HEK293 (cell line): ENCODE data around the gene GLRX2.
"Not testable (repeated sequence)": the region's sequence is repeated elsewhere in the genome, so short reads cannot be mapped to it uniquely, and the experiment has no call there.

Source experiments
- CTCF ChIA-PET: fragments of 350-600 bp; formaldehyde crosslinking; extraction: SDS; loops from one replicate; lab custom pipeline; 2021; ENCODE audit warnings: antibody characterized with exemption; lab: Yijun Ruan, JAX
- POLR2A ChIA-PET: fragments of 300-600 bp; formaldehyde crosslinking; extraction: SDS; loops from one replicate; lab custom pipeline; 2020; ENCODE audit warnings: antibody characterized with exemption, inconsistent platforms; lab: Yijun Ruan, JAX
- H3K27ac ChIP-seq: fragments of 200-500 bp; sonication (Bioruptor generic); 2 replicates; pipeline ENCODE4 v1.5.1; 2014; ENCODE audit warnings: low read depth, low read length, control low read depth, inconsistent platforms; ENCODE audit errors: extremely low read depth
- H3K36me3 ChIP-seq, 2 experiments: fragments of 200-500 bp in 1 of 2; sonication (Bioruptor generic) in 1 of 2; 1 replicate in 1 of 2; 2 replicates in 1 of 2; pipeline ENCODE4 v1.5.1; 2014 to 2017; ENCODE audit warnings: inconsistent platforms in 2 of 2, low read length in 2 of 2; ENCODE audit not compliant: control insufficient read depth in 2 of 2, insufficient read depth in 1 of 2
- H3K4me1 ChIP-seq: fragments of 200-500 bp; sonication (Bioruptor generic); 2 replicates; pipeline ENCODE4 v1.5.1; 2014; ENCODE audit warnings: mild to moderate bottlenecking, low read length, inconsistent platforms; ENCODE audit not compliant: control insufficient read depth, insufficient read depth
- H3K4me3 ChIP-seq: 2 replicates; pipeline ENCODE4 v1.5.1; 2011; ENCODE audit warnings: low read depth, mild to moderate bottlenecking, control low read depth, low read length, moderate library complexity
- H3K9me3 ChIP-seq: fragments of 200-500 bp; sonication (Bioruptor generic); 2 replicates; pipeline ENCODE4 v1.5.1; 2014; ENCODE audit warnings: low read depth, low read length, inconsistent platforms; ENCODE audit not compliant: control insufficient read depth, insufficient read depth
- ELK4 ChIP-seq: IDR thresholded peaks from 2 replicates; pipeline ENCODE4 v1.6.1; 2011; ENCODE audit warnings: mild to moderate bottlenecking, low read depth, low read length, borderline replicate concordance
- GLI2 ChIP-seq: fragments of 450-650 bp; formaldehyde crosslinking; IDR thresholded peaks from 2 replicates; pipeline ENCODE4; 2017; ENCODE audit warnings: missing biosample characterization, missing genetic modification characterization, low read depth, borderline replicate concordance
- MZF1 ChIP-seq: fragments of 450-650 bp; formaldehyde crosslinking; IDR thresholded peaks from 2 replicates; pipeline ENCODE4 v1.5.1; 2017; ENCODE audit warnings: missing biosample characterization, missing genetic modification characterization, borderline replicate concordance
- PATZ1 ChIP-seq: fragments of 450-650 bp; formaldehyde crosslinking; IDR thresholded peaks from 2 replicates; pipeline ENCODE4 v1.5.1; 2016; ENCODE audit warnings: missing biosample characterization, missing genetic modification characterization
- PRDM1 ChIP-seq: fragments of 450-650 bp; formaldehyde crosslinking; IDR thresholded peaks from 2 replicates; pipeline ENCODE4; 2016; ENCODE audit warnings: missing biosample characterization, missing genetic modification characterization
- ZBTB20 ChIP-seq: fragments of 450-650 bp; formaldehyde crosslinking; IDR thresholded peaks from 2 replicates; pipeline ENCODE4 v1.5.1; 2016; ENCODE audit warnings: missing biosample characterization, missing genetic modification characterization
- ZFP37 ChIP-seq: fragments of 450-650 bp; formaldehyde crosslinking; IDR thresholded peaks from 2 replicates; pipeline ENCODE4 v1.5.1; 2016; ENCODE audit warnings: missing biosample characterization, missing genetic modification characterization
- ZNF121 ChIP-seq: fragments of 450-650 bp; formaldehyde crosslinking; IDR thresholded peaks from 2 replicates; pipeline ENCODE4 v1.5.1; 2016; ENCODE audit warnings: missing biosample characterization, missing genetic modification characterization
- ZNF132 ChIP-seq: fragments of 450-650 bp; formaldehyde crosslinking; IDR thresholded peaks from 2 replicates; pipeline ENCODE4 v1.5.1; 2017; ENCODE audit warnings: missing biosample characterization, missing genetic modification characterization, borderline replicate concordance
- ZNF148 ChIP-seq: fragments of 450-650 bp; formaldehyde crosslinking; IDR thresholded peaks from 2 replicates; pipeline ENCODE4 v1.5.0; 2017; ENCODE audit warnings: missing biosample characterization, missing genetic modification characterization, borderline replicate concordance
- ZNF2 ChIP-seq: fragments of 450-650 bp; formaldehyde crosslinking; IDR thresholded peaks from 2 replicates; pipeline ENCODE4 v1.5.1; 2016; ENCODE audit warnings: missing biosample characterization, missing genetic modification characterization
- ZNF292 ChIP-seq: fragments of 450-650 bp; formaldehyde crosslinking; IDR thresholded peaks from 2 replicates; pipeline ENCODE4 v1.5.1; 2016; ENCODE audit warnings: low read depth, missing biosample characterization, missing genetic modification characterization, borderline replicate concordance
- ZNF366 ChIP-seq: fragments of 450-650 bp; formaldehyde crosslinking; conservative IDR thresholded peaks from 2 replicates; pipeline ENCODE4 v1.5.1; 2016; ENCODE audit warnings: missing biosample characterization, missing genetic modification characterization
- ZNF521 ChIP-seq: fragments of 450-650 bp; formaldehyde crosslinking; IDR thresholded peaks from 2 replicates; pipeline ENCODE4 v1.5.1; 2017; ENCODE audit warnings: missing biosample characterization, mild to moderate bottlenecking, missing genetic modification characterization
- ZNF560 ChIP-seq: fragments of 450-650 bp; formaldehyde crosslinking; IDR thresholded peaks from 2 replicates; pipeline ENCODE4 v1.5.1; 2017; ENCODE audit warnings: missing biosample characterization, missing genetic modification characterization, borderline replicate concordance
- ZNF629 ChIP-seq: fragments of 450-650 bp; formaldehyde crosslinking; IDR thresholded peaks from 2 replicates; pipeline ENCODE4 v1.5.1; 2017; ENCODE audit warnings: missing biosample characterization, missing genetic modification characterization
- ZNF664 ChIP-seq: fragments of 450-650 bp; formaldehyde crosslinking; IDR thresholded peaks from 2 replicates; pipeline ENCODE4 v1.5.1; 2016; ENCODE audit warnings: missing biosample characterization, missing genetic modification characterization
- ZNF830 ChIP-seq: fragments of 450-650 bp; IDR thresholded peaks from 2 replicates; pipeline ENCODE4 v1.5.0; 2018; ENCODE audit warnings: missing biosample characterization, missing genetic modification characterization, low read depth, mild to moderate bottlenecking, moderate library complexity
- ZSCAN4 ChIP-seq: fragments of 450-650 bp; formaldehyde crosslinking; IDR thresholded peaks from 2 replicates; pipeline ENCODE4 v1.5.1; 2017; ENCODE audit warnings: missing biosample characterization, missing genetic modification characterization
- TF ChIP-seq, protein P1 (sequence below): fragments of 450-650 bp; formaldehyde crosslinking; IDR thresholded peaks from 2 replicates; pipeline ENCODE4 v1.5.1; 2016; ENCODE audit warnings: missing biosample characterization, missing genetic modification characterization

Gene GLRX2

DNA sequence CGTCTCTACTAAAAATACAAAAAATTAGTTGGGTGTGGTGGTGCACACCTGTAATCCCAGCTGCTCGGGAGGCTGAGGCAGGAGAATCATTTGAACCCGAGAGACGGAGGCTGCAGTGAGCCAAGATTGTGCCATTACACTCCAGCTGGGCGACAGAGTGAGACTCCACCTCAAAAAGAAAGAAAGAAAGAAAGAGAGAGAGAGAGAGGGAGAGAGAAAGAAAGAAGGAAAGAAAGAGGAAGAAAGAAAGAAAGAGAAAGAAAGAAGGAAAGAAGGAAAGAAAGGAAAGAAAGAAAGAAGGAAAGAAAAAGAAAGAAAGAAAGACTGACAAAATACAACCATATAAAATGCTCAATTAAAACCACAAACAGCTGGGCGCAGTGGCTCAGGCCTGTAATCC, 12.0 kb upstream of the GLRX2 start:
- H3K36me3 ChIP-seq, H3K4me1 ChIP-seq, H3K4me3 ChIP-seq, POLR2A ChIA-PET, CTCF ChIA-PET, H3K9me3 ChIP-seq, H3K27ac ChIP-seq: not testable (repeated sequence)
- TF ChIP-seq ZNF366 (tag by site-specific recombination) = peak; percentile 71
- 0 out of 2 replicates have a peak, but pooled peaks have one; percentile 22 for TF ChIP-seq PRDM1 (tag by site-specific recombination)
- TF ChIP-seq ZNF664 (tag by site-specific recombination) = peak; percentile 34; the same call in 1 of the 2 replicates

DNA sequence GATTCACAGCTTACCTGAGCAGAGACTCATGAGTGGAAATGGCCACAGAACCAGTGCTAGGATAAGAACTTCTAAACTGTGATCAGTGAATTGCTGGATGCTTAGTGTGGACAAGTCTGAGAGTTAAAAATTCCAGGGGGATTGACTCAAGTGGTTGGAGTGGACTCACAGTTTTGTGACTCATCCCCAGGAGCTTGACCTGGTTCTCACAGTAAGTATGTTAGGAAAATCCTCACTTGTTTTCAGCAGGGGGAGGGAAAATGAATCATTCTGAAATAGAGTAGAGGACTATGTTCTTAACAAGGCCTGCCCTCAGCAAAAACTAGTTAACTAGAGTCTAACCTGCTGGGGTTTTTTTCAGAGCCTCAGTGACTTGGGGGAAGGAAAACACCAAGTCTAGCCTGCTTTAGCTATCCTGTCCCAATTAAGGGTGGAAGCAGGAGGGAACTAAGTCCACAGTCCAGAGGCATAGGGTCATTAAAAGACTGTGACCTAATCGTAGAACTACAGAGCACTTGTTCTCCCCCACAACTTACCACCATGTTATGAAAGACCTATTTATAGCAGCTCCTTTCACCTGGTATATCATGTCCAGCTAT, 10.5 kb upstream of the GLRX2 start:
- ChIA-PET CTCF (interaction anchor here (0.6 to 0.7 kb wide), 3 partner anchors 31 to 78 kb away, joined by 3 read pairs; no protein-coding TSS in a partner anchor), POLR2A (interaction anchor here (1.0 kb wide), 1 partner anchor 10 kb away, joined by 7 read pairs; the partner anchor contains the start of gene GLRX2)
- H3K9me3 ChIP-seq = no peaks in the 10 kb centered on the region
- no peaks in the 10 kb centered on the region for H3K36me3 ChIP-seq
- no peak overlapping the region for H3K27ac ChIP-seq
- H3K4me3 ChIP-seq = no peak overlapping the region
- H3K4me1 ChIP-seq = peaks cover 3% of the 10 kb centered on the region; the same call in 1 of the 2 replicates
- TF ChIP-seq, protein P1, sequence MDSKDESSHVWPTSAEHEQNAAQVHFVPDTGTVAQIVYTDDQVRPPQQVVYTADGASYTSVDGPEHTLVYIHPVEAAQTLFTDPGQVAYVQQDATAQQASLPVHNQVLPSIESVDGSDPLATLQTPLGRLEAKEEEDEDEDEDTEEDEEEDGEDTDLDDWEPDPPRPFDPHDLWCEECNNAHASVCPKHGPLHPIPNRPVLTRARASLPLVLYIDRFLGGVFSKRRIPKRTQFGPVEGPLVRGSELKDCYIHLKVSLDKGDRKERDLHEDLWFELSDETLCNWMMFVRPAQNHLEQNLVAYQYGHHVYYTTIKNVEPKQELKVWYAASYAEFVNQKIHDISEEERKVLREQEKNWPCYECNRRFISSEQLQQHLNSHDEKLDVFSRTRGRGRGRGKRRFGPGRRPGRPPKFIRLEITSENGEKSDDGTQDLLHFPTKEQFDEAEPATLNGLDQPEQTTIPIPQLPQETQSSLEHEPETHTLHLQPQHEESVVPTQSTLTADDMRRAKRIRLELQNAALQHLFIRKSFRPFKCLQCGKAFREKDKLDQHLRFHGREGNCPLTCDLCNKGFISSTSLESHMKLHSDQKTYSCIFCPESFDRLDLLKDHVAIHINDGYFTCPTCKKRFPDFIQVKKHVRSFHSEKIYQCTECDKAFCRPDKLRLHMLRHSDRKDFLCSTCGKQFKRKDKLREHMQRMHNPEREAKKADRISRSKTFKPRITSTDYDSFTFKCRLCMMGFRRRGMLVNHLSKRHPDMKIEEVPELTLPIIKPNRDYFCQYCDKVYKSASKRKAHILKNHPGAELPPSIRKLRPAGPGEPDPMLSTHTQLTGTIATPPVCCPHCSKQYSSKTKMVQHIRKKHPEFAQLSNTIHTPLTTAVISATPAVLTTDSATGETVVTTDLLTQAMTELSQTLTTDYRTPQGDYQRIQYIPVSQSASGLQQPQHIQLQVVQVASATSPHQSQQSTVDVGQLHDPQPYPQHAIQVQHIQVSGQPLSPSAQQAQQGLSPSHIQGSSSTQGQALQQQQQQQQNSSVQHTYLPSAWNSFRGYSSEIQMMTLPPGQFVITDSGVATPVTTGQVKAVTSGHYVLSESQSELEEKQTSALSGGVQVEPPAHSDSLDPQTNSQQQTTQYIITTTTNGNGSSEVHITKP (tag by site-specific recombination) = peak; percentile 71
- no peak for TF ChIP-seq ZNF121 (tag by site-specific recombination)
- TF ChIP-seq ZSCAN4 (tag by site-specific recombination) = no peak
- TF ChIP-seq ZNF830 (tag by site-specific recombination) = no peak
- no peak for TF ChIP-seq ZFP37
- TF ChIP-seq ZNF2 (tag by site-specific recombination) = no peak
- no peak for TF ChIP-seq ZNF521 (tag by site-specific recombination)
- TF ChIP-seq GLI2 (tag by site-specific recombination) = no peak
- TF ChIP-seq PATZ1 (tag by site-specific recombination) = peak; percentile 27; the same call in 1 of the 2 replicates
- no peak for TF ChIP-seq ZNF292 (tag by site-specific recombination)
- TF ChIP-seq ZNF629 (tag by site-specific recombination) = peak; percentile 46; the same call in 1 of the 2 replicates
- no peak for TF ChIP-seq ZNF560
- no peak for TF ChIP-seq ZBTB20 (tag by site-specific recombination)
- no peak for TF ChIP-seq ZNF132 (tag by site-specific recombination)
- no peak for TF ChIP-seq ZNF148 (tag by site-specific recombination)
- TF ChIP-seq ELK4 = no peak
- peak; percentile 76 for TF ChIP-seq MZF1
